ENCODE results near the gene AUH. TPM values are rescaled to one million over a fixed set of nuclear protein-coding genes. Genes with fewer than 3 reads are reported as not detected.

Gene AUH
- total and polyA plus RNA-seq, 2 donors (not counting 1 experiment from before 2014, with no cell fraction given): 11.3 to 55.5 TPM

DNA sequence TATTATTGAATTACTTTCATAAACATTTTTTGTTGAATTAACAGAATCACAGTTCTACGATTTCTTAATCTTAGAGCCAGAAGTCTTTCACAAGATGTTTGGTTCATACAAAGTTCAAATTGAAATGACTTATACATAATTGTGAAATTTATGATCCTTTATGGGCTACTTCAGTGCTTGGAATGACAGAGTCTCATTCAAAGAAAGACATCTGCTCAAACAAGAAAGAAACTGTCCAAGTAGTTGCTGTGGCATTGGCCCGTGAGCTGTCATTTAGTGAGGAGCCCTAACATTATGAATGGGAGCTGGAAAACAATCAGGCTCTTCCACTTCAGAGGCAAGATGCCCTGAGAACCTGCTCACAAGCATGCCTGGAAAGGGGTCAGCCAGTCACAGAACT, 63.4 kb downstream of the AUH start:
- H3K4me3 ChIP-seq (replicated peaks in 1 of 4; ENCODE audit: control extremely low read depth in 1 of 4, insufficient read depth in 1 of 4, low read depth in 3 of 4, low read length in 4 of 4): no peak overlapping the region
- H3K36me3 ChIP-seq (ENCODE audit: control insufficient read depth, insufficient read depth, low read length): peaks cover 5% of the 10 kb centered on the region
- no peak for TF ChIP-seq EZH2 (IDR thresholded peaks at IDR 0.05; ENCODE audit: low read length, missing control alignments)
- TF ChIP-seq, protein P1, sequence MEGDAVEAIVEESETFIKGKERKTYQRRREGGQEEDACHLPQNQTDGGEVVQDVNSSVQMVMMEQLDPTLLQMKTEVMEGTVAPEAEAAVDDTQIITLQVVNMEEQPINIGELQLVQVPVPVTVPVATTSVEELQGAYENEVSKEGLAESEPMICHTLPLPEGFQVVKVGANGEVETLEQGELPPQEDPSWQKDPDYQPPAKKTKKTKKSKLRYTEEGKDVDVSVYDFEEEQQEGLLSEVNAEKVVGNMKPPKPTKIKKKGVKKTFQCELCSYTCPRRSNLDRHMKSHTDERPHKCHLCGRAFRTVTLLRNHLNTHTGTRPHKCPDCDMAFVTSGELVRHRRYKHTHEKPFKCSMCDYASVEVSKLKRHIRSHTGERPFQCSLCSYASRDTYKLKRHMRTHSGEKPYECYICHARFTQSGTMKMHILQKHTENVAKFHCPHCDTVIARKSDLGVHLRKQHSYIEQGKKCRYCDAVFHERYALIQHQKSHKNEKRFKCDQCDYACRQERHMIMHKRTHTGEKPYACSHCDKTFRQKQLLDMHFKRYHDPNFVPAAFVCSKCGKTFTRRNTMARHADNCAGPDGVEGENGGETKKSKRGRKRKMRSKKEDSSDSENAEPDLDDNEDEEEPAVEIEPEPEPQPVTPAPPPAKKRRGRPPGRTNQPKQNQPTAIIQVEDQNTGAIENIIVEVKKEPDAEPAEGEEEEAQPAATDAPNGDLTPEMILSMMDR (conservative IDR thresholded peaks at IDR 0.05 in 1 of 2, IDR thresholded peaks at IDR 0.05 in 1 of 2; ENCODE audit: low read depth in 1 of 2, low read length in 2 of 2): no peak
- H3K9me3 ChIP-seq (ENCODE audit: control insufficient read depth, insufficient read depth, low read depth, low read length): no peaks in the 10 kb centered on the region
- no peaks in the 10 kb centered on the region for H3K27me3 ChIP-seq (ENCODE audit: control insufficient read depth, insufficient read depth, low read length)
- H3K27ac ChIP-seq (ENCODE audit: insufficient read depth, low read length): no peak overlapping the region
- H2AFZ ChIP-seq (ENCODE audit: low read length): no peak overlapping the region
- DNase-seq (ENCODE audit: low read depth in 2 of 2): peak; percentile 3 to 91
- no peak overlapping the region for H3K4me2 ChIP-seq (ENCODE audit: extremely low read depth, insufficient read depth, low read length)
- no peak overlapping the region for H3K9ac ChIP-seq (ENCODE audit: insufficient read depth, low read length)
- no peaks in the 10 kb centered on the region for H4K20me1 ChIP-seq (ENCODE audit: control insufficient read depth, extremely low read depth, insufficient read depth, low read length)
- H3K79me2 ChIP-seq (ENCODE audit: control insufficient read depth, insufficient read depth, low read length): no peaks in the 10 kb centered on the region
- H3K4me1 ChIP-seq (ENCODE audit: control insufficient read depth, extremely low read depth, insufficient read depth, low read length): peaks cover 8% of the 10 kb centered on the region

GRCh38 chr9:91297306-91297705, 64.4 kb downstream of the AUH start:
- no peak overlapping the region for H3K27ac ChIP-seq (ENCODE audit: insufficient read depth, low read length)
- H3K4me2 ChIP-seq (ENCODE audit: extremely low read depth, insufficient read depth, low read length): no peak overlapping the region
- H3K4me1 ChIP-seq (ENCODE audit: control insufficient read depth, extremely low read depth, insufficient read depth, low read length): peaks cover 5% of the 10 kb centered on the region
- no peak overlapping the region for H3K4me3 ChIP-seq (replicated peaks in 1 of 4; ENCODE audit: control extremely low read depth in 1 of 4, insufficient read depth in 1 of 4, low read depth in 3 of 4, low read length in 4 of 4)
- peaks cover 5% of the 10 kb centered on the region for H3K36me3 ChIP-seq (ENCODE audit: control insufficient read depth, insufficient read depth, low read length)
- H3K79me2 ChIP-seq (ENCODE audit: control insufficient read depth, insufficient read depth, low read length): no peaks in the 10 kb centered on the region
- no peaks in the 10 kb centered on the region for H3K9me3 ChIP-seq (ENCODE audit: control insufficient read depth, insufficient read depth, low read depth, low read length)
- H4K20me1 ChIP-seq (ENCODE audit: control insufficient read depth, extremely low read depth, insufficient read depth, low read length): no peaks in the 10 kb centered on the region
- TF ChIP-seq, protein P1 (conservative IDR thresholded peaks at IDR 0.05 in 1 of 2, IDR thresholded peaks at IDR 0.05 in 1 of 2; ENCODE audit: low read depth in 1 of 2, low read length in 2 of 2): no peak
- no peak for TF ChIP-seq EZH2 (IDR thresholded peaks at IDR 0.05; ENCODE audit: low read length, missing control alignments)
- no peak overlapping the region for H2AFZ ChIP-seq (ENCODE audit: low read length)
- DNase-seq (ENCODE audit: low read depth in 2 of 2): no peak
- no peak overlapping the region for H3K9ac ChIP-seq (ENCODE audit: insufficient read depth, low read length)
- no peaks in the 10 kb centered on the region for H3K27me3 ChIP-seq (ENCODE audit: control insufficient read depth, insufficient read depth, low read length)

- Histone ChIP-seq H3K4me3 (replicated peaks in 1 of 4; ENCODE audit: control extremely low read depth in 1 of 4, insufficient read depth in 1 of 4, low read depth in 3 of 4, low read length in 4 of 4) (no peak overlapping the region), H3K4me2 (ENCODE audit: extremely low read depth, insufficient read depth, low read length) (no peak overlapping the region), H3K79me2 (ENCODE audit: control insufficient read depth, insufficient read depth, low read length) (no peaks in the 10 kb centered on the region), H3K9ac (ENCODE audit: insufficient read depth, low read length) (no peak overlapping the region), H2AFZ (ENCODE audit: low read length) (no peak overlapping the region), H3K27ac (ENCODE audit: insufficient read depth, low read length) (no peak overlapping the region), H3K36me3 (ENCODE audit: control insufficient read depth, insufficient read depth, low read length) (peaks cover 5% of the 10 kb centered on the region), H3K27me3 (ENCODE audit: control insufficient read depth, insufficient read depth, low read length) (no peaks in the 10 kb centered on the region), H3K9me3 (ENCODE audit: control insufficient read depth, insufficient read depth, low read depth, low read length) (no peaks in the 10 kb centered on the region), H3K4me1 (ENCODE audit: control insufficient read depth, extremely low read depth, insufficient read depth, low read length) (peaks cover 3% of the 10 kb centered on the region), H4K20me1 (ENCODE audit: control insufficient read depth, extremely low read depth, insufficient read depth, low read length) (no peaks in the 10 kb centered on the region)
- no peak for DNase-seq (ENCODE audit: low read depth in 2 of 2)
- TF ChIP-seq EZH2 (IDR thresholded peaks at IDR 0.05; ENCODE audit: low read length, missing control alignments): no peak
- TF ChIP-seq, protein P1 (conservative IDR thresholded peaks at IDR 0.05 in 1 of 2, IDR thresholded peaks at IDR 0.05 in 1 of 2; ENCODE audit: low read depth in 1 of 2, low read length in 2 of 2): no peak
These were observed 65.4 kb downstream of the AUH start for GRCh38 chr9:91296354-91296753.

All from fibroblast of lung (primary cell).